ENCODE measurements around the gene IKZF5. TPM values are rescaled to one million over a fixed set of nuclear protein-coding genes. Genes with fewer than 3 reads are reported as not detected.

The IKZF5 gene
- total RNA-seq, 4 donors from 2014 or later, result 5.3 to 15.4 (median 10.2) TPM

GRCh38 chr10:122995936-122996335, 12.7 kb downstream of the IKZF5 start:
- ATAC-seq (ENCODE audit: low FRiP score) (no peak), DNase-seq (ENCODE audit: low spot score) (no peak)
- no peak for TF ChIP-seq CTCF (IDR thresholded peaks at IDR 0.05)

- no peak for DNase-seq (ENCODE audit: low spot score)
- no peak for TF ChIP-seq CTCF (IDR thresholded peaks at IDR 0.05)
- ATAC-seq (ENCODE audit: low FRiP score), result no peak
These were observed 14.7 kb downstream of the IKZF5 start for GRCh38 chr10:122993797-122994336.

- DNase-seq (ENCODE audit: low spot score) (no peak), ATAC-seq (ENCODE audit: low FRiP score) (no peak)
- no peak for TF ChIP-seq CTCF (IDR thresholded peaks at IDR 0.05)
These were observed 16.5 kb downstream of the IKZF5 start for GRCh38 chr10:122992031-122992585.

- ATAC-seq (ENCODE audit: low FRiP score), result no peak
- DNase-seq (ENCODE audit: low spot score), result no peak
- no peak for TF ChIP-seq CTCF (IDR thresholded peaks at IDR 0.05)
These were observed 18.3 kb downstream of the IKZF5 start for GRCh38 chr10:122990278-122990677.

GRCh38 chr10:122988501-122988900, 20.1 kb downstream of the IKZF5 start:
- ATAC-seq (ENCODE audit: low FRiP score) (no peak), DNase-seq (ENCODE audit: low spot score) (no peak)
- no peak for TF ChIP-seq CTCF (IDR thresholded peaks at IDR 0.05)

GRCh38 chr10:122986335-122986734, 22.3 kb downstream of the IKZF5 start:
- no peak for ATAC-seq (ENCODE audit: low FRiP score)
- DNase-seq (ENCODE audit: low spot score), result no peak
- no peak for TF ChIP-seq CTCF (IDR thresholded peaks at IDR 0.05)

- no peak for ATAC-seq (ENCODE audit: low FRiP score)
- no peak for TF ChIP-seq CTCF (IDR thresholded peaks at IDR 0.05)
- DNase-seq (ENCODE audit: low spot score), result no peak
These were observed 23.9 kb downstream of the IKZF5 start for GRCh38 chr10:122984708-122985107.

All from omental fat pad (tissue), 4 donors.